GM21619 (cell line): Measurements from ENCODE around the gene KDSR.

Experiments
- ATAC-seq: cut with Tn5 transposase; IDR thresholded peaks from one replicate; pipeline ENCODE4 v1.9.1; 2021; ENCODE audit not compliant: unreplicated experiment

Gene KDSR

DNA sequence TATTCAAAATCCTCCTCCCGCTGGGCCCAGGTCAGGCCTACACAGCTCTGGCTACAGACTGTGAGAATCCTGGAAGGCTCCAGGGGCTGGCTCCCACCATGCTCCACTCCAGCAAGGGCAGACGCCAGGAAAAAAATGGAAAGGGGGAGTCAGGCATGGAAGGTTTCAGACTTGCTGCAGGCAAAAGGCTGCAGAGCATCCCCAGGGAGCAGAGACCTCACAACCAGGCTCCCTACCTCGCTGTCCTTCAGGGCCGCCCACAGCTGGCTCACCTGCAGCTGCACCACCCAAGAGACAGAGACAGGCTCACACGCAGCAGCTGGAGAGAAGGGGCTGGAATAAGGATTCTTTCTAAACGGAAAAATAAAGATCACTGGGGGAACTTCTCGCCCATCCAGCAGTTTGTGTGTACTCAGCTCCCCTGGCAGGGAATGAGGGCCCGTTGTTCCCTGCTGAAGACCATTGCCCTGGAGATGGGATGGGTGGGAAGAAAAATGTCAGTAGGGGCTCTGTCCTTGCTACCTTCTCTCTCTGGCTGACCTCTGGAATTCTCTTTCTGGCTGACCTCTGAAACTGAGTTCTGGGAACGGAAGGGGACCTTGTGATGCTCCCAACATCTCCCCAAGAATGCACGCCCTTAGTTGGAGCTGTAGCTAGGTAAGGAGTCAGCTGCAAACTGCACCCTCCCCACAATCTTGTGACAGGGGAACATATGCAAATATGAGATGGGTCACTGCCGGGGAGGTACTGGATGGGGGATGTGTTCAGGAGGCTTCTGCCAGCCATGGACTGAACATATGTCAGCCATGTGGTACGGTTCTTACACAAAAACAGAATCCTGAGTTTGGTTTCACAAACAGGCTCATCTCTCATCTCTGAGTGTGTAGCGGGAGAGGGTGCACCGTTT lies 81.9 kb downstream of the KDSR start:
- peak; percentile 95 for ATAC-seq

DNA sequence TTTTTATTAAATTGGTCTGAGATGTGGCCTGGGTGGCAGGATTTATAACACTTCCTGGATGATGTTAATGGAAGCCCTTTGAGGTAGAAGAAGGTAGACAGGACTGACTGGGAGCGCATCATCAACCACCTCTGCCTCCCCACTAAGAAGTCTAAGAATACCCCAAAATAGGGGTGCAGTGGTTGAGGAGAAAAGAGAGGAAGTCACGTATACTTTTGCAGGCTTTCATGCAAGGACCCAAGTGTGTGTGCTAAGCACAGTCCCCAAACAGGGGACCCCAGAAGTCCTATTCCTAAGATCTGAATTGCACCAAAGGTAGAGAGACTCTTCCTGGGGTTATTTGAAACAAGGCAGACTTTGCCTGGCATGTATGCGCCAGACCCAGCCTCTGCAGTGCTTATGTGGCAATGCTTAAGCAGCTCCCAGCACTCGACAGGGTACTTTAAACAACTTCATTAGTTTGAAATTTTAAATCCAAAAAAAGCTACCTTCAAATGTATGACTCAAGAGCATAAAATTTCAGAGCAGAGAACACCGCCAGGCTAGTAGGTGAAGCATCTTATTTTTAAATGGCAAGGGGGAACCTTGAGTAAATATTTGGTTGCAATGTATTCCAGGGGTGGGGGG lies 82.7 kb downstream of the KDSR start:
- ATAC-seq, result no peak

DNA sequence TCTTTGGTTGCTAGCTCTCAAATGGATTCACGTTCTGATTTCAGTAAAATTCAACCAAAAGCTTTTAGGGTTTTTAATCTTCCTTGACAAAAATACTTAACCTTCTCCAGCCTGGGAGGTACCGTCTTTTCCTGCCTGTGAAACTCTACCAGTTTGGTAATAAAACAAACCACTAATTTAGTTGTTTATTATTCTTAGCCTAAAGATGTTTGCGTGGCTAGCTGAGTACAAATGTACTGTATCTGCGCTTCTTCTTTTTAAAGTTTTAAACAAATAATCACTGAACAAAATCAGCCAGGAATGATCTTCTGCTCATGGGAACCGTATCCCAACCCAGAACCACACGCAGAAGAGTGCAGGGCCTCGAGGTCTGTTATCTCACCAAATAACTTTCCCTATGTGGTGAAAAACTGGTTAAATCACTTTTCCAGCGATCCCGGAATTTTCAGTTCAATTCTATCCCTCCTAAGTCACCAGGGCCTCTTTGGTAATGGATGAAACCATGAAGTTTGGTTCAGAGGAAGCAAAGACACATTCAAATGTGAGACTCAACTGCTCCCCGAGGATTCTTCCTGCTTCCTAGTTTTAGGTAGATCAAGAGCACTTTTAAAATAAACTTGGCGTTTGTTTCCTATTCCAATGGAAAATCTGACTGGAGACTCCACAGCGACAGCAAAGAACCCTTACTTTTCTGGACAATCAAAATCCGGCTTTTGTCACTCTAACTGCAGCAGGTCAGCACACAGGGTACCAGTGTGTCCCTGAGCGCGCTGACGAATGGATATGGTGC lies 83.5 kb downstream of the KDSR start:
- ATAC-seq, result no peak

DNA sequence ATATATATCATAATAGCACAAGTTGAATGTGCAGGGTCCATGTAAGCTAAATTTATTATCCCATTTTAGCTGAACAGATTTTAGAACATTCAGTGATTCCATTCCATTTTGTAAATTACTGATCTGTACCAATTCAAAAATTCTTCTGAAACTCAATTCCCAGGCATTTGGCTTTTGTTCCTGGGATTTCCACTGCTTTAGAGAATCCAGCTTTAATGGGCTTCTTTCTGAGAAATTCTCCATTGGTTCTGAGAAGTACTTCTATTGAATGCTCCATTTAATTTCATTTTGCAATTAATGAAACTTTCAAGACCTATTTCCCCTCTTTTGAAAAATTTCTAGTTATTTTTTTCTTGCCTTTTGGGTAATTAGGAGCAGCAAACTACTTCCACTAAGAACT lies 84.2 kb downstream of the KDSR start:
- ATAC-seq, result no peak
